ENCODE data around the gene MRPS10.
"Not testable (repeated sequence)": the region's sequence is repeated elsewhere in the genome, so short reads cannot be mapped to it uniquely, and the experiment has no call there.

Gene MRPS10

DNA sequence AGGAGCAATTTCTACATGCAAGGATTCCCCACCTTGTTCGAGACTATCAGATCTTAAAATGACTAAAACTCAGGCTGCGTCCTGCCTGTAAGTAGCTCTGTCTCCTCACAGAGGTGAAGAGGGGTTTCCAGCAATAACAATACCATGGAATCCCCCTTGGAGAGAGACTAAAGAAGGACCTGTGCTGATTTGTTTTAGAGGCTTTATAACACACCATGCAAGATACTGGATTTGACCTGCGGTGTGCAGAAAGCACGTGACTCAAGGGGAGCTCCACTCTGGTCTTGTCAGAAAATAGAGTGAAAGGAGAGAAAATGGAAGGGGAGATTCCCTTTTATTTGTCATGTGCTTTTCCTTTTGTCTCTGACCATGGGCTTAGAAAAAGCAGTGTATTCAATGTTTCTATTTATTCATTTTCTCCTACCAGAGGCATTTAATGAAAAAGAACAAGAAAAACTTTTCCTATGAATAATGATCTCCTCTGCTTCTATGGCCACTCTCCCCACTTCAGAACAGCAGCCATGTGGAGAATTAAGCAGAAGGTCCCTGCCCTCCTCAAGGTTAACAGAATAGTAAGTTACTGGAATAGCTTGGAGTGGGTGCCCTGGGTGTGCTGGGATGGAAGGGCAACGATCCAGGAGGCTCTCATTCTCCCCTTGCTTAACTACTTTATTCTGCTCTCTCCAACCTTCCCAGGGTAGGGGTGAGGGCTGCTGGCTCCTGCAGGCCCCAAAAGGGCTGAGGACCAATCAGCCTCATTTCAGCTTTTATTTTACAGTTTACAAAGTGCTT is 19.2 kb upstream of the MRPS10 start:
- DNase-seq: peak; percentile 1

DNA sequence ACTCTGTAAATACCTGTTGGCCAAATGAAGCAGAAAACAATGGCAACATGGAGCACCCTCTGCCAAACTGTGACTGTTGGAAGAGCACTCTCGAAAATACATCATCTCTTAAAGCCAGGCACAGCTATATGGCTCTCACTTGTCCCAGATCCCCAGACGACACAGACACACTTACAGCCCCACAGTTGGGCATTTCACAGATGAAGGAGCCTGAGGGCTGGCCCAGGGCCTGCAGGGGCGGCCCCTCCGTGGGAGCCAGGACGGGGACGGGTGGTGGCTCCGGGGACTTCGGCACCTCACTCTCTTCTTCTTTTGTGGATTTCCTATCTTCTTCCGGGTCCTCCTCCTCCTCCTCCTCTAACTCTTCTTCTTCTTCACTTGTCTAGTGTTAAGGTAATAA is 18.4 kb upstream of the MRPS10 start:
- peak; percentile 13 for DNase-seq

DNA sequence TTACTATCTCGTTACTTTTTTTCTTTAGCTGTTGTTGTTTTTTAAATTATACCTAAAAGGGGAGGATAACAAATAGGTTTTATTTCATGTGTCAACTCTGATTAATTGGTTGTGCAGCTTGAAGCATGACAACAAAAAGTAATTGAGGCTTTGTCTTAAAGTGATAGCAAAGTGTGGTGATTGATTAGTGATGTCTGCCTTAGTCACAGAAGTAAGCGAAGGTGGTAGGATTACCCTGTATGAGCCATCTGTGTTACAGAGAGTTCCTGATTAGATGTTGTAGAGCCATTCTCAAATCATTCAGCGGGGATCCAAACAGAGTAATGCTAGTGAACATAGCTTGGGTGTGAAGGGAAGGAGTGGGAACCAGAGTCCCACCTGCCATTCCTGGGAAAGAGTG is 14.4 kb upstream of the MRPS10 start:
- no peak for DNase-seq

DNA sequence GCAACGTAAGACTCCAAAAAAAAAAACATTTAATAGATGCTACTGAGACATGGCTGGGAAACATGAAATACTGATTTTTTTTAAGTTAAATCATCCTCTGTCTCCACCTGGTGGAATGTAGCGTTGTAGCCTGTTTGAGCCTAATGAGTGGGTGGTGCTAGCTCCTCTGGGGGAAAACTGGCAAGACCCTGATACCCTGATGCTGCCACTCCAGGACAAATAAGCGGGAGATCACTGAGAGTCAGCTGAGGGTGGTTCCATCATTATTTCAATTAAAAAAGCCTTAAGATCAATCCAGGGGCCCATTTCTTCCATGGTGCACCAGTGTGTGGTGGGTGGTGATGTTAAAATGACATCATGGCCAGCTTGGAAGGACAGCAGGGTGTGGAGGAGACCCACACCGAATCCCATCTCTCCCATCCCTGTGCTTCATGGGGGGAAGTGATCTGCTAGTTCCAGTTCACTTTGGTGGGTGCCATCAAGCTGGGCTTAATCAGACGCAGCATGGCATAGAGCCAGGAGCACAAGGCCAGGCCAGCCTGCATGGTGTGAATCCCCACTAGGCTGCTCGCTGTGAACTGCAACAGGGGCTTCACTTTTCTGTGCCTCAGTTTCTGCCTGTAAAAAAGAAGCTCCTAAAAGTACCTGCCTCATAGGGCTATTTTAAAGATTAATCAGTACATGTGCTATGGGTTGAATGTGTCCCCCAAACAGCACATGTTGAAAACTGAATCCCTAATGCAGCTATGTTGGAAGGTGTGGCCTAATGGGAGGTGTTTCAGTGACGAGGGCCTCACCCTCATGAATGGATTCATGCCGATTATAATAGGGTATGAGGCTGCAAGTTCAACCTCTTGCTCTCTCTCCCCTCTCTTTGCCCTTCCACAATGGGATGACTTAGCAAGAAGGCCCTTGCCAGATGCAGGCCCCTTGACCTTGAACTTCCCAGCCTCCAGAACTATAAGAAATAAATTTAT is 13.0 kb upstream of the MRPS10 start:
- no peak for DNase-seq

DNA sequence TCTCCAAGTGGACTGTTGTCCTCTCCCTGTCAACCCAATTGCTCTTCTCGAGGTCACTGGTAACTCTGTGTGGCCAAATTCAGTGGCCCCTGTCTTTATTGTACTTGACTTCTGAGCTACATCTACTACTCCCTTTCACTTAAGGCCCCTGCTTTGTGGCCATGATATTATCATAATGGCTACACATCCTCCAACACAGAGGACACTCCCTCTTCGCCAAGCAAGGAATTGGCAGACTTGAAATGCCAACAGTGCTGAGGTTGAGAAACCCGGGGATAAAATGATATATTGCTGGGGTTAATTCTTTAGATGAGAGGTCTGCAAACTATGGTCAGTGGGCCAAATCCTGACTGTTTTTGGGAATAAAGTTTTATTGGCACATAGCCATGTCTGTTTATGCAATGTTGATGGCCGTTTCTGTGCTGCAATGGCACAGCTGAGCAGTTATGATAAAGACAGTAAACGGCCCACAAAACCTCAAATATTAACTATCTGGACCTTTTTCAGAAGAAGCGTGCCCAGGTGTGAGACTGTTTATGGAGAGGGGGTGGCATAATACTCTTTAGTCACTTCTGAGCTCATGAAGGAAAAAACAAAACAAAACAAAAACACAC is 12.0 kb upstream of the MRPS10 start:
- DNase-seq: no peak

DNA sequence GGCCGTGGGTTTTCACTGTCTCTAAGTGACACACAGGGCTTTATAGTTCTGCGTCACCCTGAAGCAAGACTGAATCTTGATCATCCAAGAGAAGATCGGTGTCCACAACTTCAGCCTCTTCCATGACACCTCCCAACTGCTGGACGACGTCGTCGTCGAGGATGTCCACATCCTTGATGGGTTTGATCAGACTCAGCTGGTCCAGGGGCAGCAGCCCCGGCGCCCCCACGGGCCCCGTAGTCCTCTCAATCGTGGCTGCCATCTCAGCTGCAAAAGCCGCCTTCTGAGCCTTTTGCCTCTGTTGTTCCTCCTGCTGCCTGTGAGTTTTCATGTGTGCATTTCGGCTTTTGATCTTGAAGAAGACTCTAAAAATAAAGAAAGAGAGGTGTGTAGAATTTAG is 10.6 kb upstream of the MRPS10 start:
- DNase-seq: no peak

DNA sequence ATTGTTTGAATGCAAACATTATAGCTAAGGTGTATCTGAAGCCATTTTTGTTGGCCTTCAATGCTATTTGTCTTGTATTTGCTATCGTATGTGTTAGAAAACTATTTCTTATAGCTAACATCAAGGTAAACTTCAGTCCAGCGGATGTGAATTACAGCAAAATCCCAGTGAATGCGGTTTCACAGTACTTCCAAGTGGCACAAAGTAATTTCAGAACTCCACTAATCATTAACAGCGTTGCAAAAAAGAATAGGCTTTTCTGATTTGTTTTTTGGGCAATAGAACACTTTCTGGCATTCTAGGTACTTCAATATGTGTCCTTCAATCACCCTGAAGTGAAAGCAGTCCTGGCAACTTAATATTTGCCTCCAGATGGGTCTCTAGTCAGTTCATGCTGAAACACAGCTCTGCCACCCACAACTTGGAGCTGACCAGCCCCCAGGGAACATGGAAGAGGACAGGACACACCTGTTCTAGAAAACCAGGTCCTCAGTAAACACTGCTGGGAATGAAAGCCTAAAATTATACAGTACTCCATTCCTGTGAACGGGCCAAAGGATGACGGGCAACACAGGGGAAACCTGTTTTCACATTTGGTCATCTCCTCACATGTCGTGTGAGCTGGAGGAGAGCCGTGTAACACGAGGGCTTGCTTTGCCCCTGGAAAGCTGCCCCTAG is 9.7 kb upstream of the MRPS10 start:
- DNase-seq: no peak

DNA sequence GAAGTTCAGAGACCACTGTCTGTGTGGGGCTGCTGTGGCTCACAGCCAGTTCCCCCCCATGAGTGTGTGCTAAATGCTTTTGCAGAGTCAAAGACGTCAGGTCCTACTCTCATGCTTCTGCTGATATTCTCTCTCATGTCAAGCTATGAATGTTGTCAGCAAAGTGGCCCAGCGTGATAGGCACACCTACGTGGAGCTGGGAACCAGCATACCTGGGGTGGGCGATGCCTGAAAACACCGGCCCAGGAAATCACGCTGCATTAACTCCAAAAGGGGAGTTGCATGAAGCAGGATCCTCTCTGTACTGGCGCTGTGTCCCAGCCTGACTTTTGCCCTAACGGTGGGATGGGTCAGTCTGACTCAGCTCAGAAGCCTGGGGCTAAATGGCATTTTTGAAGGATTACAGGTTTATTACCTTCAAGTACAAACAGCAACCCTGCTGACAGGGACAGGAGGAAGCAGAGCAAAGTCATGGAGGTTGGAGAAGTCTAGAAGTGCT is 9.0 kb upstream of the MRPS10 start:
- no peak for DNase-seq

DNA sequence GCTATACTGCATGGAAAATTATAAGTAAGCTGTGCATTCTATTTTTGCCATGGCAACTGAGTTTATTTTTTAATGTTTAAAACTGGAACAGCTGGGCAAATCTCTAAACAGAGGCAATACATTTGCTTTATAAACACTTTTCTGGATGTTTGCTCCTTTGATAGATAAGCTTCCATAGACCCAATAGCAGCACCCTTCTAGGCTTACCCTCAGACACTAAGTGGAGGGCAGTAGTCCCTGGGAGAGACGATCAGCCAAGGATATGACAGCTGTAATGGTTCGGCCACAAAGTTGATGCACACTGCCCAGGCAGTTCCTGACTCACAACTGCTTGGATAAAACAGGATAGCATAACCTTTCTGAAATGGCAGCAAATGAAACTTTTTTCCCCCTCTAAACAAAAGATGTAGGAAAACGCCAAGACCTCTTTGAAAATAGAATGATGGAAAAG is 8.5 kb upstream of the MRPS10 start:
- DNase-seq: no peak

DNA sequence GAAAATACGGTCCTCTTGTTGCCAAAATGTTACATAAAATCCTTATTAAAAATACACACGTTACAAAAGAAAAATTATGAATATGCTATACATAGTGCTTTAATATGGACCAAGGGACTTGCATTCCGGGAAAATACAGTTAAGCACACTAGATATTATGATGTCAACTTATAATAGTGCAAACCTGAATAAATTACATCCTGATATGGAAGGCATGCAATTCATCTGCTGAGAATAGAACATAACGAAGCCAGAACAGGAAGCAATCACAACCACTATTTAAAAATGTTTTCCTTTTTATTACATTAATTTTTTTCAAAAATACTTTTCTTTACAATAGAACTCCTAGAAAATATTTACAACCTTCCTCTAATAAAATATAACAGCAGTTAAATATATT is 7.8 kb upstream of the MRPS10 start:
- no peak for DNase-seq

DNA sequence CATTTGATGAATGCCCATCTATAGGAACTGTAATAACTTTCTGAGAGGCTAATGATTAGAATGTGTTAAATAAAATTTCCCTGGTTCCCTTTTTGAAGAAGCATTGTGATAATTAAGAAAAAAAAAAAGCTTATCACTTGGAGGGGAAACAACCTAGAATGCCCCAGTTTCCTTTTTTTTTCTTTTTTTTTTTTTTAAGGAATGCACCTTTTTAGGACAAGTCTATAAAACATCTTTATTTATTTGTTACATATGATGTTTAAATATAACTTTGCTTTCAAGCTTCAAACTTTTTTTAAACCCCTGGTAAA is 7.3 kb upstream of the MRPS10 start:
- DNase-seq: no peak

DNA sequence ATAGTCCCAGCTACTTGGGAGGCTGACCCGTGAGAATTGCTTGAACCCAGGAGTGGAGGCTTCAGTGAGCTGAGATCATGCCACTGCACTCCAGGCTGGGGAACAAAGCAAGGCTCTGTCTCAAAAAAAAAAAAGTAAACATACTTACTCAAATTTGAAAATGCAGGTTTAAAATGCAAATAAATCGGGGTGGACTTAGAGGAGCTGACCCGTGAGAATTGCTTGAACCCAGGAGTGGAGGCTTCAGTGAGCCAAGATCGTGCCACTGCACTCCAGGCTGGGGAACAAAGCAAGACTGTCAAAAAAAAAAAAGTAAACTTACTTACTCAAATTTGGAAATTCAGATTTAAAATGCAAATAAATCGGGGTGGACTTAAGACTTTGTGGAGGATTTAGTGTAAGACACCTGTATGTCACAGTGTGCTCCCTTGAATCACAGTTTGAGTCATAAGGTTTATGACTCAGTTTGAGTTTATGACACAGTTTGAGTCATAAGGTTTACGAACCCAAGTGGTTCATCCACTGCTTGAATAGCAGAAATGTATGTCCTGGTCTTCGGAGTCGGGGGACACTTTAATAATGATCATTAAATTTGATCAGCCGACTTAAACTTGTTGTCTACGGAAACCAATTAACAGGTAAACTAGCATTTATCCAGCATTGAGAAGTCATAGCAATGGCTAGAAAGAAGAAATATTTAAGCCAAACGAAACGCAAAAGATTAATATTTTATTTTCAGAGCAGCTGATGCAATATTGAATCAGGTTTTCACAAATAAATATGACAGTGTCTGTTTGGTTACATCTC is 6.8 kb upstream of the MRPS10 start:
- no peak for DNase-seq

DNA sequence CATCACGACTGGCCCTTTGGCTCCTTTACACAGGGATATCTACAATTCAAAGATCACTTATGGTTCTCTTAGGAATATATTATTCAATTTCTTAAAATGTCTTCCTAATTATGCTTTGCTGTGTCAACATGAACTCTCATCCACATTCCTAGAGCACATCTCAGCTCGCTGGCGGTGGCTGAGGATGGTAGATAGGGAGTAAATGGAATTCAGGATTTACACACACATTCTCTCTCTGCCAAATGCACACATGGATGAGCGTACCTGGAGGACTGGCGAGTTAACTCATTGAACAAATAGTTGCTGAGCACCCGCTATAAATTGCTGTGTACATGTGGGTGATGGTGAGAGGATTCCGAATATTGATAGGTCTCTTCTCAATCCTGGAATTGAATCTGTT is 4.8 kb upstream of the MRPS10 start:
- DNase-seq: no peak

DNA sequence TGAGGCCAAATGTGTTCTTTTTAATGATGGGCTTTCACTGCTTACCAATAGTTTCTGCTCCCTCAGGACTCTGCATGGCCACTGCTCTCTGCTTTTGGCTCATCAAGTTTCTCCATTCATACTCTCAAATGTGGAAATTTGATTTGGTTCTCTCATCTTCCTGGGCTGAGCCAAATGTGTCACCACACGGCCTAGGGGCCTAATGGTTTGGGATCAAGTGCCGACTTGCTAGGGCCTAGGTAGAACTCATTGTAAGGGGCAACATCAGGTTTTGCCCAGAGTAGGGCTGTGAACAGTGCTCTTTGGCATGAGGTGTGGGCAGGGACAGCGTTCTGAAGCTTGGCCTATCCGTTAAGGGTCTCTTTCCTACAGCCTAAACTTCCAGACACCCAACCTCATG is 3.9 kb upstream of the MRPS10 start:
- DNase-seq: no peak

DNA sequence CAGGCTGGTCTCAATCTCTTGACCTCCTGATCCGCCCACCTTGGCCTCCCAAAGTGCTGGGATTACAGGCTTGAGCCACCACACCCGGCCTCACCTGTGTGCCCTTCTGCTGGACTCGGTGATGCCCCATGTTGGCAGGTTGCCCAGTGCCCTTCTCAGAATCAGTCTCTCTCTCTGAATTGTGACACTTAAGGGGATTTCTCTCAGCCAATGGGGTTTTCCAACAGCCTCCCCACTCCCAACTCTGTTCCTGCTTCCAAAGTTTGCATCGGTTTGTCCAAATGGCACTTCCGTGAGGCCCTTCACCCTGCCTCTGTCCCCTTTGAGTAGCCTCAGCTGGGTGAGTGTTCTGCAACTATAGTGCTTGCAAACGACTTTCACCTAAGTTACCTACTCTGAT is 3.1 kb upstream of the MRPS10 start:
- DNase-seq: no peak

DNA sequence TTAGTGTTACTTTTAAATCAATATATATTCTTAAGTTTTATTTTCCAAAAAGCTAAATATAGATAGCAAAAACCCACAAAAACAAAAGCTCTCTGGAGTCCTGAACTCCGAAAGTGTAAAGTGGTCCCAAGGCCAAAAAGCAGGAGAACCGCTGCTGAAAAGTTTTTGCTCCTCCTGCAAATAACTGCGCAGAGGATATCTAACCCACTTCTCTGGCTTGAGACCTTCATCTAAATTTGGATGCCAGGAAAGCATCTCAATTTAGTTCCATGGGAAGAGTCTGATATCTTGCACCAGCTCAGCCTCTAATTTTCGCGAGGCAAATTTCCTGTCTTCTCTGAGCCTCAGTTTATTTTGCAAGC is 523 bp downstream of the MRPS10 start:
- DNase-seq: no peak

DNA sequence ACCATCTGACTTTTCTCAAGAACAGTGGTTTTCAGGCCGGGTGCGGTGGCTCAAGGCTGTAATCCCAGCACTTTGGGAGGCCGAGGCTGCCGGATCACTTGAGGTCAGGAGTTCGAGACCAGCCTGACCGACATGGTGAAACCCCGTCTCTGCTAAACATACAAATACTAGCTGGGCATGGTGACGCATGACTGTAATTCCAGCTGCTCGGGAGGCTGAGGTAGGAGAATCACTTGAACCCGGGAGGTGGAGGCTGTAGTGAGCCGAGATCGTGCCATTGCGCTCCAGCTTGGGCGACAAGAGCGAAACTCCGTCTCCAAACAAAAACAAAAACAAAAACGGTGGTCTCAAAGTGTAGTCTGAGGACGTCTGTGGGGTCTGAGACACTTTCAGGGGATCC is 1.2 kb downstream of the MRPS10 start:
- not testable (repeated sequence) for DNase-seq

DNA sequence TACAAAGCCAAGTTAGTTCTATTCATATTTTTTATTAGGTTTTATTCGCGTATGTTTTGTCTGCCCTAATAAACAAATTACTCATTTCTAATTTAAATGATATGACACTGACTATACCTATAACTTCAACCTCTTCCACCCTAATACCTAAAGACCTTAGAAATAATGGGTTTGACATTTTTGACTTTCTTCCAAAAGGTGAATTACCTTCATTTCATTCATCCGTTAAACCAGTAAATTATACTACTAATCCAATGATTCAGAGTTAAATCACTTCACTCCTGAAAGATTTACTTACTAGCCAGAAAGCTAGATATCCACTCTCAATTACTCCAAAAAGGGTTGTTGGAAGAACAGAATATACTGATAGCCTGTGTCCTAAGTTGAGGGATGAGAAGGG is 5.2 kb downstream of the MRPS10 start:
- no peak for DNase-seq

DNA sequence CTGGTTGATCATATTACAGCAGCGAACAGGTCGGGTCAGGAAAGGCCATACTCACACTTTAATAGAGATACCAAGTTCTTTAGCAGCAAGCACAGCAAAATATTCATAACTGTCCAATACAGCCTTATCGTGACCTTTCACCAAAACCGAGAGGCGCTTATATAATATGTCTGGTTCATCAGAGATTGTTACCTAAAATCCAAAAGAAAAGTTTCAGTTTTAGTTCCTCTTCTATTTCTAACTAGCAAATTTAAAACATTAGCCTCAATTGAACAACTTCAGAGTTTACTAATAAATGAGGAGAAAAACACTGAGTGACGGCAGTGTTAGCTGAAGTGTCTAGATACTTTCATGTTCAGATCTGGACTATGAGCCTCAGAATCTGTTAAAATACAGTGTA is 5.9 kb downstream of the MRPS10 start:
- no peak for DNase-seq

DNA sequence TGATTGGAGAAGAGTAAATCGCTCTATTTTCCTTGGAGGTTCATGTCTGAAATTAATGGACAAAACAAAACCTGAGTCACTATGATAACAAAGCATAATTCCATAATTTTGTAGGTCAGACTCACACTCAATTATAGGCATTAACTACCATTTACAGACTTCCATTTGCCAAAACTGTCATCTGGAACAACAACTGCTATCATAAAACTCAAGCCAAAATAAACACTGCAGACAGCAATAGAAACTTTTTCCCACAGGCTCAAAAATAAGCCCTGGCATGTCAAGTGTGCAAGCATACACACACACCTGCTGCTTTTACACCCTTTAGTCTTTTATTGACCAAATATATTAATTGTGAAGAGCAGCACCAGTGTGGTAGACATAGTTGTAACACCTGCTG is 7.1 kb downstream of the MRPS10 start:
- no peak for DNase-seq

DNA sequence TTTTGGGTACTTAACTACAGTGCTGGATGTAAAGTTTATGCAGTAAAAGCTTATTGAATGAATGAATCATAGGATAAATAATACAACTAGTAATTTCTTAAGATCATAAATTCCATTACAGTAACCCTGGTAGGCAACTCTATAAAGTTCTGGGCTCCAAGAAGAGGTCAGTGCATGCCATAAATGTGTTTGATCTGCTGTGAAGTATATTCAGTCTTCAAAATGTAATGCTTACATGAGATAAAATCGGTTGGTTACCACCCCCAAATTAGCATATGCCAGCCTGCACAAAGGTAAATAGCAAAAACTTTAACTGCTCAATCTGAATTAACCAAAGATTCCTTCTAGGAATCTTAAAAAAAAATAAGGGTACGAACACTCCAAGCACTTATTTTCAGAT is 10.1 kb downstream of the MRPS10 start:
- DNase-seq: not testable (repeated sequence)

DNA sequence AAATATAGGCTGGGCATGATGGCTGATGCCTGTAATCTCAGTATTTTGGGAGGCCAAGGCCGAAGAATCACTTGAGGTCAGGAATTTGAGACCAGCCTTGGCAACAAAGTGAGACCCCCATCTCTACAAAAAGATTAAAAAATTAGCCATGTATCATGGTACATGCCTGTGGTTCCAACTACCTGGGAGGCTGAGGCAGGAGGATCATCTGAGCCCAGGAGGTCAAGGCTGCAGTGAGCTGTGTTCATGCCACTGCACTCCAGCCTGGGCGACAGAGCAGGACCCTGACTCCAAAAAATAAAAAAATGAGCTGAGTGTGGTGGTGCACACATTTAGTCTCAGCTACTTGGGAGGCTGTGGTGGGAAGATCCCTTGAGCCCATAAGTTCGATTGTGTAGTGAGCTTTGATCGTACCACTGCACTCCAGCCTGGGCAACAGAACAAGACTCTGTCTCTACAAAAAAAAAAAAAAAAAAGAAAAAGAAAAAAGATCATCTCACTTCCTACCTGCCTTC is 12.8 kb downstream of the MRPS10 start:
- DNase-seq: no peak
